WTC11 (cell line): ENCODE measurements around the gene MAPK14. TPM values are rescaled to one million over a fixed set of nuclear protein-coding genes. Genes with fewer than 3 reads are reported as not detected.

Experiments
- total RNA-seq: library from RNA; stranded (reverse); gene quantifications from 3 replicates; pipeline ENCODE4 v1.2.3, GENCODE V29; 2021

The MAPK14 gene
- total RNA-seq, 1 experiment from 2014 or later = 34.0 TPM

Other genes starting within 250 kb of the MAPK14 start
- 0.34 to 0.55 TPM (median 0.42 TPM) in 3 replicates for gene CLPSL1, start 246.8 kb upstream of the MAPK14 start, total RNA-seq
- 2.6 to 6.6 TPM (median 3.3 TPM) in 3 replicates for gene CLPS, start 230.5 kb upstream of the MAPK14 start, total RNA-seq
- not detected in 3 replicates for gene LHFPL5, start 222.5 kb upstream of the MAPK14 start, total RNA-seq
- 94.9 to 102 TPM (median 100.0 TPM) in 3 replicates for gene SRPK1, start 106.7 kb upstream of the MAPK14 start, total RNA-seq
- gene SLC26A8, start 3.2 kb upstream of the MAPK14 start, total RNA-seq = 0.46 to 0.80 TPM (median 0.50 TPM) in 3 replicates
- gene MAPK13, start 102.7 kb downstream of the MAPK14 start, total RNA-seq = 13.6 to 17.8 TPM (median 17.0 TPM) in 3 replicates
- 30.4 to 32.2 TPM (median 31.3 TPM) in 3 replicates for gene BRPF3, start 168.9 kb downstream of the MAPK14 start, total RNA-seq
- not detected in 3 replicates for gene PNPLA1, start 242.3 kb downstream of the MAPK14 start, total RNA-seq